ENCODE data around the gene SETD4.

The SETD4 gene

GRCh38 chr21:36038701-36039497 lies 21.4 kb downstream of the SETD4 start:
- Histone ChIP-seq H3K9ac (ENCODE audit: low read length) (no peak overlapping the region), H3K36me3 (ENCODE audit: insufficient read depth, low read length) (peaks cover 76% of the 10 kb centered on the region), H3K9me3 (ENCODE audit: low read length) (no peaks in the 10 kb centered on the region), H2AFZ (ENCODE audit: low read length) (no peak overlapping the region), H3K27me3 (ENCODE audit: insufficient read depth, low read length) (no peaks in the 10 kb centered on the region), H4K20me1 (ENCODE audit: insufficient read depth, low read length) (no peaks in the 10 kb centered on the region), H3K4me2 (ENCODE audit: low read length) (no peak overlapping the region), H3K27ac (ENCODE audit: low read depth, low read length, poor library complexity, severe bottlenecking) (no peak overlapping the region), H3F3A (ENCODE audit: insufficient read depth, low read length) (0 out of 2 replicates have a peak, but pooled peaks cover 3% of the 10 kb centered on the region), H3K4me1 (ENCODE audit: insufficient read depth, low read length, severe bottlenecking) (peaks cover 8% of the 10 kb centered on the region), H3K9me2 (ENCODE audit: low read depth, low read length) (no peaks in the 10 kb centered on the region), H3K79me2 (ENCODE audit: insufficient read depth, low read length) (no peaks in the 10 kb centered on the region), H3K4me3 (ENCODE audit: low read depth, low read length, poor library complexity, severe bottlenecking) (no peak overlapping the region)
- TF ChIP-seq CTCF (IDR thresholded peaks at IDR 0.05; ENCODE audit: low read length) (no peak), EZH2 (IDR thresholded peaks at IDR 0.05; ENCODE audit: borderline replicate concordance, low read length) (no peak)

- no peak overlapping the region for H3K27ac ChIP-seq (ENCODE audit: low read depth, low read length, poor library complexity, severe bottlenecking)
- no peak overlapping the region for H3K4me3 ChIP-seq (ENCODE audit: low read depth, low read length, poor library complexity, severe bottlenecking)
- H3K9ac ChIP-seq (ENCODE audit: low read length): no peak overlapping the region
- H4K20me1 ChIP-seq (ENCODE audit: insufficient read depth, low read length): no peaks in the 10 kb centered on the region
- H3F3A ChIP-seq (ENCODE audit: insufficient read depth, low read length): no peaks in the 10 kb centered on the region
- H3K9me3 ChIP-seq (ENCODE audit: low read length): no peaks in the 10 kb centered on the region
- H3K36me3 ChIP-seq (ENCODE audit: insufficient read depth, low read length): peaks cover 51% of the 10 kb centered on the region
- no peaks in the 10 kb centered on the region for H3K27me3 ChIP-seq (ENCODE audit: insufficient read depth, low read length)
- H2AFZ ChIP-seq (ENCODE audit: low read length): no peak overlapping the region
- H3K4me1 ChIP-seq (ENCODE audit: insufficient read depth, low read length, severe bottlenecking): peaks cover 13% of the 10 kb centered on the region
- no peak overlapping the region for H3K4me2 ChIP-seq (ENCODE audit: low read length)
- H3K79me2 ChIP-seq (ENCODE audit: insufficient read depth, low read length): no peaks in the 10 kb centered on the region
- TF ChIP-seq EZH2 (IDR thresholded peaks at IDR 0.05; ENCODE audit: borderline replicate concordance, low read length) (no peak), CTCF (IDR thresholded peaks at IDR 0.05; ENCODE audit: low read length) (no peak)
- no peaks in the 10 kb centered on the region for H3K9me2 ChIP-seq (ENCODE audit: low read depth, low read length)
Observed at GRCh38 chr21:36035381-36035791, 24.9 kb downstream of the SETD4 start.

GRCh38 chr21:36034211-36034913 lies 26.0 kb downstream of the SETD4 start:
- Histone ChIP-seq H3K9me2 (ENCODE audit: low read depth, low read length) (no peaks in the 10 kb centered on the region), H3K4me2 (ENCODE audit: low read length) (no peak overlapping the region), H3K27ac (ENCODE audit: low read depth, low read length, poor library complexity, severe bottlenecking) (no peak overlapping the region), H3K4me1 (ENCODE audit: insufficient read depth, low read length, severe bottlenecking) (peaks cover 14% of the 10 kb centered on the region), H3K9ac (ENCODE audit: low read length) (no peak overlapping the region), H3K27me3 (ENCODE audit: insufficient read depth, low read length) (no peaks in the 10 kb centered on the region), H3K4me3 (ENCODE audit: low read depth, low read length, poor library complexity, severe bottlenecking) (no peak overlapping the region), H3K9me3 (ENCODE audit: low read length) (no peaks in the 10 kb centered on the region), H3K36me3 (ENCODE audit: insufficient read depth, low read length) (peaks cover 42% of the 10 kb centered on the region), H2AFZ (ENCODE audit: low read length) (no peak overlapping the region), H3F3A (ENCODE audit: insufficient read depth, low read length) (no peaks in the 10 kb centered on the region), H4K20me1 (ENCODE audit: insufficient read depth, low read length) (no peaks in the 10 kb centered on the region), H3K79me2 (ENCODE audit: insufficient read depth, low read length) (no peaks in the 10 kb centered on the region)
- TF ChIP-seq EZH2 (IDR thresholded peaks at IDR 0.05; ENCODE audit: borderline replicate concordance, low read length) (no peak), CTCF (IDR thresholded peaks at IDR 0.05; ENCODE audit: low read length) (no peak)

Measured in OCI-LY1 (cell line).